Mucosa of descending colon (tissue), 3 donors: ENCODE data around the gene TET1. TPM values are rescaled to one million over a fixed set of nuclear protein-coding genes. Genes with fewer than 3 reads are reported as not detected.
"Not testable (repeated sequence)": the region's sequence is repeated elsewhere in the genome, so short reads cannot be mapped to it uniquely, and the experiment has no call there.

Experiments
- ATAC-seq: fragments of 200-7000 bp; cut with Tn5 transposase; one replicate; pipeline ENCODE4 v1.9.1; 2020; ENCODE audit warnings: mild to moderate bottlenecking, moderate library complexity
- DNase-seq, 3 donors: peaks; one replicate each; pipeline ENCODE4 v3.0.0-alpha.2; 2020
- H3K36me3 ChIP-seq: fragments of 200-600 bp; one replicate; pipeline ENCODE4 v1.8.0; 2021; ENCODE audit warnings: low read depth, mild to moderate bottlenecking
- H3K4me1 ChIP-seq: fragments of 200-600 bp; one replicate; pipeline ENCODE4 v1.8.0; 2021; ENCODE audit warnings: low read depth, mild to moderate bottlenecking
- H3K4me3 ChIP-seq: fragments of 200-600 bp; one replicate; pipeline ENCODE4 v1.8.0; 2021; ENCODE audit warnings: mild to moderate bottlenecking
- H3K9me3 ChIP-seq: fragments of 200-600 bp; one replicate; pipeline ENCODE4 v1.8.0; 2021; ENCODE audit warnings: mild to moderate bottlenecking
- CTCF ChIP-seq: fragments of 200-600 bp; IDR thresholded peaks from one replicate; pipeline ENCODE4 v1.8.0; 2022; ENCODE audit warnings: antibody characterized with exemption, mild to moderate bottlenecking
- intact Hi-C, 2 donors: fragments of 100-400 bp; cut with DNase I in 1 of 2; cut with micrococcal nuclease in 1 of 2; formaldehyde crosslinking; loops; one replicate each; pipeline versions ENCODE4 v1.11.0 to v1.11.1; 2022; cut with DNase I, micrococcal nuclease
- total RNA-seq, 3 donors: library from RNA; stranded (reverse); fragmentation: NEBNext Ultra II Directional in 2 of 3; extraction: Animal tissue kit (Norgen Biotek cat#: 25700) in 2 of 3; gene quantifications; one replicate each; pipeline versions ENCODE4 v1.2.1 to v1.2.4, GENCODE V29; 2021 to 2023
- donor health status: DM: no; HTN: no; CAD: no; lungs with moderate emphysema.
- donor health status: DM: no; HTN: no; CAD: no.
- donor health status: DM: no; HTN: yes; CAD: no.

The TET1 gene
- total RNA-seq, 3 donors from 2014 or later: 1.0 to 5.7 (median 1.1) TPM

DNA sequence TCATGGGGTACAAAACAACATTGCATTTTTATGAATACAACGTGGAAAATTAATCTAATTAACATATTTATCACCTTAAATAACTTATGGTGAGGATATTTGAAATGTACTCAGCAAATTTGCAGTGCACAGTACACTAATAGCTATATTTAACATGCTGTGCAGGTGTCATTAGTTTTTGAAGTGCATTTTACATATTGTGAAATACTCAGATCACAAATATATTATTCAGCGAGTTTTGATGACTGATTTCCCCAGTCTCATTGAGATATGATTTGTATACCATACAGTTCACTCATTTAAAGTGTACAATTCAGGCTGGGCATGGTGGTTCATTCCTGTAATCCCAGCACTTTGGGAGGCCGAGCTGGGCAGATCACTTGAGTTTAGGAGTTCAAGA lies 59.5 kb downstream of the TET1 start:
- Histone ChIP-seq H3K9me3 (no peaks in the 10 kb centered on the region), H3K36me3 (no peaks in the 10 kb centered on the region), H3K4me3 (no peak overlapping the region), H3K4me1 (no peaks in the 10 kb centered on the region)
- TF ChIP-seq CTCF: no peak
- DNase-seq (no peak), ATAC-seq (no peak)
- intact Hi-C loops: no loop called here

DNA sequence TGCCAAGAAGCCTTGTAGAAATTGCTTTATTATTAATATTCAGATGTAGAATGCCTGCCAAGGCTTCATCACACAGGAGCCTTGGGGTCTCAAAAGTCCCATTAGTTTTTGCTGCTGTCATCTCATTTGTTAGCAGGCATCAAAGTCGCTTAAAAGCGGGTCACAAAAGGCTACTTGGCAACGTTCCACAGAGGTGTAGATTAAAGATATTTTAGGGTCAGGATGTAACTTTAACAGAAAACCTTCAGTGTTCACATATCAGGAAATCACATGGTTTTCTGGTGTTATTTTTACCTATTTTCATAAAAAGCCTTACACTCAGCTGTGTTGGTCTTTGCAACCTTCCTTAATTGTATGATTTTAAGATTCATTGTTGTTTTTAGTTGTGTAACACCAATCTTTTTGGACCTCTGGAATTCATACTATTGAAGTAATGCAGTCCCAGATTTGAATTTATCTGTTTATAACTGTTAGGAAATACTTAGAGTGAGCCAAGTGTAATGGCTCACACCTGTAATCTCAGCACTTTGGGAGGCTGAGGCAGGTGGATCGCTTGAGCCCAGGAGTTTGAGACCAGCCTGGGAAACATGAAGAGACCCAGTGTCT lies 65.3 kb downstream of the TET1 start:
- DNase-seq (peak in 1 of 3 donors; percentile 8), ATAC-seq (no peak)
- intact Hi-C loops: no loop called here
- Histone ChIP-seq H3K9me3 (no peaks in the 10 kb centered on the region), H3K4me1 (no peaks in the 10 kb centered on the region), H3K36me3 (no peaks in the 10 kb centered on the region), H3K4me3 (no peak overlapping the region)
- no peak for TF ChIP-seq CTCF

GRCh38 chr10:68628576-68629127 lies 68.5 kb downstream of the TET1 start:
- ATAC-seq (no peak), DNase-seq (peak in 1 of 3 donors; percentile 20)
- intact Hi-C loops: no loop called here

GRCh38 chr10:68632271-68632560 lies 72.1 kb downstream of the TET1 start:
- ATAC-seq, H3K4me3 ChIP-seq, H3K36me3 ChIP-seq, H3K4me1 ChIP-seq, DNase-seq, H3K9me3 ChIP-seq, intact Hi-C loops: not testable (repeated sequence)

More at GRCh38 chr10:68628576-68629127, 68.5 kb downstream of the TET1 start:
- Histone ChIP-seq H3K36me3 (no peaks in the 10 kb centered on the region), H3K4me3 (no peak overlapping the region), H3K9me3 (no peaks in the 10 kb centered on the region), H3K4me1 (no peaks in the 10 kb centered on the region)
- no peak for TF ChIP-seq CTCF

DNA sequence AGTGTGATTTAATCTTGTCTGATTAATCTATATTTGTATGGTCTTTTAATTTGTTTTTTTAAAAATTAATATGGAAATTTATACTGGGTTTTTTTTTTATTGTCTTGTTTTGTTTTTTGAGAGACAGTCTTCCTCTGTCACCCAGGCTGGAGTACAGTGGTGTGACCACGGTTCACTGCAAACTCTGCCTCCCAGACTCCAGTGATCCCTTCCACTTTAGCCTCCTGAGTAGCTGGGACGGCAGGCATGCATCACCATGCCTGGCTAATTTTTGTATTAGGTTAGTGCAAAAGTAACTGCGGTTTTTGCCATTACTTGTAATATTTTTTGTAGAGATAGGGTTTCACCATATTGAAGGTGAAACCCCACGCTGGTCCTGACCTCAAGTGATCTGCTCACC lies 73.1 kb downstream of the TET1 start:
- no peak for DNase-seq
- H3K36me3 ChIP-seq: no peaks in the 10 kb centered on the region
- H3K4me1 ChIP-seq: no peaks in the 10 kb centered on the region
- no peak overlapping the region for H3K4me3 ChIP-seq
- intact Hi-C loops: no loop called here
- H3K9me3 ChIP-seq: no peaks in the 10 kb centered on the region
- TF ChIP-seq CTCF: no peak
- no peak for ATAC-seq

- intact Hi-C loops: no loop called here
- ATAC-seq: no peak
- no peak for TF ChIP-seq CTCF
These were observed 73.8 kb downstream of the TET1 start for GRCh38 chr10:68633816-68634466.

More at GRCh38 chr10:68633816-68634466, 73.8 kb downstream of the TET1 start:
- H3K4me1 ChIP-seq: no peaks in the 10 kb centered on the region
- DNase-seq: no peak
- no peaks in the 10 kb centered on the region for H3K36me3 ChIP-seq
- no peaks in the 10 kb centered on the region for H3K9me3 ChIP-seq
- no peak overlapping the region for H3K4me3 ChIP-seq
